Measurements from ENCODE around the gene NKD2.

GRCh38 chr5:1050423-1051365 is 42.1 kb downstream of the NKD2 start:
- TF ChIP-seq TP53 (CRISPR knock-in tag; IDR thresholded peaks at IDR 0.05) (no peak), ATF2 (CRISPR knock-in tag; IDR thresholded peaks at IDR 0.05; ENCODE audit: borderline replicate concordance, low read depth) (no peak), ELF4 (CRISPR knock-in tag; IDR thresholded peaks at IDR 0.05; ENCODE audit: low read depth) (no peak), CTCF (IDR thresholded peaks at IDR 0.05) (no peak)
- TF ChIP-seq, protein P1, sequence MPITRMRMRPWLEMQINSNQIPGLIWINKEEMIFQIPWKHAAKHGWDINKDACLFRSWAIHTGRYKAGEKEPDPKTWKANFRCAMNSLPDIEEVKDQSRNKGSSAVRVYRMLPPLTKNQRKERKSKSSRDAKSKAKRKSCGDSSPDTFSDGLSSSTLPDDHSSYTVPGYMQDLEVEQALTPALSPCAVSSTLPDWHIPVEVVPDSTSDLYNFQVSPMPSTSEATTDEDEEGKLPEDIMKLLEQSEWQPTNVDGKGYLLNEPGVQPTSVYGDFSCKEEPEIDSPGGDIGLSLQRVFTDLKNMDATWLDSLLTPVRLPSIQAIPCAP (CRISPR knock-in tag; IDR thresholded peaks at IDR 0.05), result no peak

Data from WTC11 (cell line).